SU-DHL-6 (cell line): ENCODE results near the gene PUM1.

Source experiments
- H2AFZ ChIP-seq: fragments of 200-600 bp; sonication (generic); 2 replicates; pipeline ENCODE4 v1.6.1; 2014; ENCODE audit warnings: low read depth, mild to moderate bottlenecking, moderate library complexity, mixed read lengths, antibody characterized with exemption, low read length; ENCODE audit not compliant: severe bottlenecking
- H3F3A ChIP-seq: fragments of 200-600 bp; shearing (Covaris generic); 2 replicates; pipeline ENCODE4 v1.6.0; 2016; ENCODE audit warnings: antibody characterized with exemption, mild to moderate bottlenecking; ENCODE audit not compliant: insufficient read depth
- H3K27ac ChIP-seq: fragments of 200-600 bp; sonication (generic); 2 replicates; pipeline ENCODE4 v1.5.1; 2016; ENCODE audit warnings: low read depth, mild to moderate bottlenecking, low read length, moderate library complexity, mixed read lengths
- H3K27me3 ChIP-seq: fragments of 200-600 bp; sonication (generic), shearing (Covaris generic); 2 replicates; pipeline ENCODE4 v1.6.0; 2014; ENCODE audit warnings: mild to moderate bottlenecking, low read length
- H3K36me3 ChIP-seq: fragments of 200-600 bp; sonication (generic); 2 replicates; pipeline ENCODE4 v1.6.1; 2014; ENCODE audit warnings: mild to moderate bottlenecking, low read length, mixed read lengths
- H3K4me2 ChIP-seq: fragments of 300-600, 200-600 bp; shearing (Covaris generic), sonication (generic); 2 replicates; pipeline ENCODE4 v1.6.0; 2014; ENCODE audit warnings: low read length, low read depth, mild to moderate bottlenecking; ENCODE audit not compliant: poor library complexity, severe bottlenecking
- H3K4me3 ChIP-seq: fragments of 200-600 bp; sonication (generic); 2 replicates; pipeline ENCODE4 v1.5.1; 2014; ENCODE audit warnings: antibody characterized with exemption, low read length, mild to moderate bottlenecking, mixed read lengths; ENCODE audit not compliant: insufficient read depth, poor library complexity, severe bottlenecking
- H3K79me2 ChIP-seq: fragments of 200-600 bp; sonication (generic); 2 replicates; pipeline ENCODE4 v1.6.1; 2014; ENCODE audit warnings: mild to moderate bottlenecking, low read length, moderate library complexity; ENCODE audit not compliant: insufficient read depth
- H3K9ac ChIP-seq: fragments of 200-600 bp; sonication (generic); 2 replicates; pipeline ENCODE4 v1.7.0; 2014; ENCODE audit warnings: mild to moderate bottlenecking, low read length
- H3K9me2 ChIP-seq: fragments of 200-600 bp; sonication (generic); replicated peaks from 2 replicates; pipeline ENCODE4 v1.6.1; 2014; ENCODE audit warnings: low read length; ENCODE audit not compliant: insufficient read depth
- H3K9me3 ChIP-seq: fragments of 200-600 bp; sonication (generic); 2 replicates; pipeline ENCODE4 v1.6.1; 2014; ENCODE audit warnings: low read length, mixed read lengths; ENCODE audit not compliant: insufficient read depth
- H4K20me1 ChIP-seq: fragments of 200-600 bp; sonication (generic); 2 replicates; pipeline ENCODE4 v1.6.1; 2014; ENCODE audit warnings: low read depth, mild to moderate bottlenecking, antibody characterized with exemption, low read length, moderate library complexity, mixed read lengths
- EZH2phosphoT487 ChIP-seq: fragments of 200-600 bp; sonication (generic), shearing (Covaris generic); conservative IDR thresholded peaks from 2 replicates; pipeline ENCODE4 v1.6.1; 2018; ENCODE audit warnings: mild to moderate bottlenecking, antibody characterized with exemption, low read length, moderate library complexity, mixed read lengths
- TF ChIP-seq, protein P1 (sequence below): fragments of 200-600 bp; sonication (generic); IDR thresholded peaks from one replicate; pipeline ENCODE4 v1.5.1; 2017; ENCODE audit warnings: antibody characterized with exemption, mild to moderate bottlenecking, low read length, moderate library complexity; ENCODE audit not compliant: insufficient read depth, poor library complexity, severe bottlenecking

Gene PUM1

DNA sequence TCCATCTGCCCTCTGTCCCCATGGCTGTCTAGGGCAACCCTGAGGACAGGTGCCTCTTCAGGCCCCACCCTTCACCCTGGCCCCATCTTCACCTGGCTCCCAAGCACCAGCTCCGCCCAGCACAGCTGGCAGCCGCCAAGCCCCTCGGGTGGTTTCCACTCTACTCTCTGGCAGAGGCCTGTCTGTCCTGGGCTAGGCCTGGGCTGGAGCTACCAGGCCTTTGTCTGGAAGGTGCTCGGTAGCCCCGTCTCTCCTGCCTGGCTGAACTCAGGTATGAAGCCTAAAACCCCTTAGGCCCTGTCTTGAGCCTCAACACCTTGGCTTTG, 174.3 kb downstream of the PUM1 start:
- no peak overlapping the region for H3K4me2 ChIP-seq
- H3K27me3 ChIP-seq = no peaks in the 10 kb centered on the region
- no peak overlapping the region for H3K27ac ChIP-seq
- H3F3A ChIP-seq = no peaks in the 10 kb centered on the region
- no peaks in the 10 kb centered on the region for H3K9me2 ChIP-seq
- no peak overlapping the region for H3K9ac ChIP-seq
- TF ChIP-seq EZH2phosphoT487 = no peak
- TF ChIP-seq, protein P1, sequence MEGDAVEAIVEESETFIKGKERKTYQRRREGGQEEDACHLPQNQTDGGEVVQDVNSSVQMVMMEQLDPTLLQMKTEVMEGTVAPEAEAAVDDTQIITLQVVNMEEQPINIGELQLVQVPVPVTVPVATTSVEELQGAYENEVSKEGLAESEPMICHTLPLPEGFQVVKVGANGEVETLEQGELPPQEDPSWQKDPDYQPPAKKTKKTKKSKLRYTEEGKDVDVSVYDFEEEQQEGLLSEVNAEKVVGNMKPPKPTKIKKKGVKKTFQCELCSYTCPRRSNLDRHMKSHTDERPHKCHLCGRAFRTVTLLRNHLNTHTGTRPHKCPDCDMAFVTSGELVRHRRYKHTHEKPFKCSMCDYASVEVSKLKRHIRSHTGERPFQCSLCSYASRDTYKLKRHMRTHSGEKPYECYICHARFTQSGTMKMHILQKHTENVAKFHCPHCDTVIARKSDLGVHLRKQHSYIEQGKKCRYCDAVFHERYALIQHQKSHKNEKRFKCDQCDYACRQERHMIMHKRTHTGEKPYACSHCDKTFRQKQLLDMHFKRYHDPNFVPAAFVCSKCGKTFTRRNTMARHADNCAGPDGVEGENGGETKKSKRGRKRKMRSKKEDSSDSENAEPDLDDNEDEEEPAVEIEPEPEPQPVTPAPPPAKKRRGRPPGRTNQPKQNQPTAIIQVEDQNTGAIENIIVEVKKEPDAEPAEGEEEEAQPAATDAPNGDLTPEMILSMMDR = no peak
- no peaks in the 10 kb centered on the region for H4K20me1 ChIP-seq
- no peaks in the 10 kb centered on the region for H3K79me2 ChIP-seq
- no peak overlapping the region for H3K4me3 ChIP-seq
- no peak overlapping the region for H2AFZ ChIP-seq
- no peaks in the 10 kb centered on the region for H3K9me3 ChIP-seq
- no peaks in the 10 kb centered on the region for H3K36me3 ChIP-seq

DNA sequence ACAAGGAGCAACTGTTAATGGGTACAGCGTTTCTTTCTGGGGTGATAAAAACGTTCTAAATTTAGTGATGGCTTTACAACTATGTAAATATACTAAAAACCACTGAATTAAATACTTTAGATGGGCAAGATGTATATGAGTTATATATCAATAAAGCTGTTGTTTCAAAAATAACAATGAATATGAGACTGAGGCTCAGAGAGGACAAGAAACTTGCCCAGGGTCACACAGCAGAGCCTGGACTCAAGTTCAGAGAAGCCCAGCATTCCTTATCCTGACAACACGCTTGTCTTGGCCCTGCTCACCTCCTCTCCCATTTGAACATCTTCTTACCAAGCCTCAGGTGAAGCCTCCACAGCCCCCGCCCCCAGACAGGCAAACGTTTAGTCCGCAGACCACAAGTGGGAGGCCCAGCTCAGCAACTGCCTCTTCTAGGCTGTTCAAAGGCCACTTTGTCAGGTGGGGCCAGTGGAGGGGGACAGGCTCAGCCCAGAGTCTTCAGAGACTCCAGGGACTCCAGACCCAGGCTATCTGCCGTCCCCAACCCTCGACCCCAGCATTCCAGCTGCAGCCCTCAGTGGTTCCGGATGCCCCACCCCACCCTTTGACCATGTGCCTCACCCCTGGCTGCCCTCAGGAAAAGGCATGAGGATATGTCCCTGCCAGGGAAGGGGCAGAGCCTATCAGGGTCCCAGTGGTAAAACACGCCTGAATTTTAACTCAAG, 174.9 kb downstream of the PUM1 start:
- Histone ChIP-seq H3K9ac (no peak overlapping the region), H4K20me1 (no peaks in the 10 kb centered on the region)

DNA sequence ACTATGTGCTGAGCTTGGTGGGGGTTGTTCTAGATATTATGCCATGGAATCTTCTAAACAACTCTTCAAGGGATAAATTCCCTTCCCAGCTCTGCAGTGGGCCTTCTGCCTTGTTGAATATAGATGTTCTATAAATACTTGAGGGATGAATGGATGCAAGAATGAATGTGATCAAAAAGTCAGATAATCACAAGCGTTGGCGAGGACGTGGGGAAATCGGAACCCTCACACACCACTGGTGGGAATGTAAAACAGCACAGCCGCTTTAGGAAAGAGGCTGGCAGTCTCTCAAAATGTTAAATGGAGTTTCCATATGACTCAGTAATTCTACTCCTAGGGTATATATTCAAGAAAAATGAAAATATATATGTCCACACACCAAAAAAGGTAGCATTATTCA, 176.0 kb downstream of the PUM1 start:
- Histone ChIP-seq H4K20me1 (no peaks in the 10 kb centered on the region), H2AFZ (no peak overlapping the region), H3F3A (no peaks in the 10 kb centered on the region), H3K27me3 (no peaks in the 10 kb centered on the region), H3K27ac (no peak overlapping the region), H3K9me2 (no peaks in the 10 kb centered on the region), H3K9ac (no peak overlapping the region), H3K36me3 (no peaks in the 10 kb centered on the region), H3K79me2 (no peaks in the 10 kb centered on the region), H3K9me3 (no peaks in the 10 kb centered on the region), H3K4me2 (no peak overlapping the region), H3K4me3 (no peak overlapping the region)
- TF ChIP-seq, protein P1 = no peak

More for the DNA sequence above, 174.9 kb downstream of the PUM1 start:
- Histone ChIP-seq H3K36me3 (no peaks in the 10 kb centered on the region), H3K9me2 (no peaks in the 10 kb centered on the region), H3K4me3 (no peak overlapping the region), H2AFZ (no peak overlapping the region), H3K27ac (no peak overlapping the region), H3F3A (no peaks in the 10 kb centered on the region), H3K27me3 (no peaks in the 10 kb centered on the region), H3K9me3 (no peaks in the 10 kb centered on the region), H3K4me2 (no peak overlapping the region), H3K79me2 (no peaks in the 10 kb centered on the region)
- TF ChIP-seq, protein P1 = no peak
- no peak for TF ChIP-seq EZH2phosphoT487
